HK-2 (cell line): ENCODE results near the gene CASS4.
"Not testable (repeated sequence)": the region's sequence is repeated elsewhere in the genome, so short reads cannot be mapped to it uniquely, and the experiment has no call there.

Experiments used
- DNase-seq: peaks from one replicate; pipeline ENCODE4 v3.0.0-alpha.2; 2018; ENCODE audit not compliant: unreplicated experiment

CASS4 gene

GRCh38 chr20:56411759-56412472 is at the start of gene CASS4:
TSS of gene CASS4 (plus strand) at chr20:56412260. CDS start at chr20:56412459, 199 bp downstream.
- no peak for DNase-seq

- DNase-seq, result no peak
Measured at GRCh38 chr20:56362833-56363413, 49.1 kb upstream of the CASS4 start.

GRCh38 chr20:56363491-56363890 is 48.6 kb upstream of the CASS4 start:
- no peak for DNase-seq

- DNase-seq, result no peak
Measured at GRCh38 chr20:56368351-56369134, 43.5 kb upstream of the CASS4 start.

- DNase-seq, result no peak
Measured at GRCh38 chr20:56369179-56369578, 42.9 kb upstream of the CASS4 start.

- no peak for DNase-seq
Measured at GRCh38 chr20:56371977-56372376, 40.1 kb upstream of the CASS4 start.

GRCh38 chr20:56372850-56373249 is 39.2 kb upstream of the CASS4 start:
- DNase-seq, result no peak

GRCh38 chr20:56373942-56374341 is 38.1 kb upstream of the CASS4 start:
- DNase-seq, result peak; percentile 38

GRCh38 chr20:56376331-56376730 is 35.7 kb upstream of the CASS4 start:
- no peak for DNase-seq

- DNase-seq, result no peak
Measured at GRCh38 chr20:56378386-56378785, 33.7 kb upstream of the CASS4 start.

GRCh38 chr20:56380375-56380774 is 31.7 kb upstream of the CASS4 start:
- DNase-seq, result no peak

- no peak for DNase-seq
Measured at GRCh38 chr20:56381501-56381900, 30.6 kb upstream of the CASS4 start.

- no peak for DNase-seq
Measured at GRCh38 chr20:56382696-56383095, 29.4 kb upstream of the CASS4 start.

GRCh38 chr20:56383334-56383733 is 28.7 kb upstream of the CASS4 start:
- DNase-seq, result no peak

GRCh38 chr20:56385130-56385529 is 26.9 kb upstream of the CASS4 start:
- DNase-seq, result no peak

GRCh38 chr20:56386219-56386618 is 25.8 kb upstream of the CASS4 start:
- DNase-seq, result no peak

GRCh38 chr20:56388882-56389281 is 23.2 kb upstream of the CASS4 start:
- DNase-seq, result no peak

- no peak for DNase-seq
Measured at GRCh38 chr20:56389807-56390206, 22.3 kb upstream of the CASS4 start.

GRCh38 chr20:56390396-56390795 is 21.7 kb upstream of the CASS4 start:
- DNase-seq, result not testable (repeated sequence)

GRCh38 chr20:56391037-56391436 is 21.0 kb upstream of the CASS4 start:
- DNase-seq, result no peak

GRCh38 chr20:56391596-56392131 is 20.4 kb upstream of the CASS4 start:
- DNase-seq, result no peak

GRCh38 chr20:56392132-56392880 is 19.8 kb upstream of the CASS4 start, which contains the start of the genes AURKA and CSTF1:
TSS of gene AURKA (minus strand) at chr20:56392215. CDS start at chr20:56388197, 4,018 bp downstream.
TSS of gene CSTF1 (plus strand) at chr20:56392645. CDS start at chr20:56395553, 2,908 bp downstream.
- peak; percentile 100 for DNase-seq
